SH-SY5Y (cell line): ENCODE data around the gene C11orf24.

Experiments
- GATA2 ChIP-seq: IDR thresholded peaks from 2 replicates; pipeline ENCODE4 v1.6.1; 2011; ENCODE audit warnings: mild to moderate bottlenecking, low read depth, low read length
- GATA3 ChIP-seq: IDR thresholded peaks from 2 replicates; pipeline ENCODE4 v1.6.1; 2011; ENCODE audit warnings: low read depth, mild to moderate bottlenecking, low read length, moderate library complexity

DNA sequence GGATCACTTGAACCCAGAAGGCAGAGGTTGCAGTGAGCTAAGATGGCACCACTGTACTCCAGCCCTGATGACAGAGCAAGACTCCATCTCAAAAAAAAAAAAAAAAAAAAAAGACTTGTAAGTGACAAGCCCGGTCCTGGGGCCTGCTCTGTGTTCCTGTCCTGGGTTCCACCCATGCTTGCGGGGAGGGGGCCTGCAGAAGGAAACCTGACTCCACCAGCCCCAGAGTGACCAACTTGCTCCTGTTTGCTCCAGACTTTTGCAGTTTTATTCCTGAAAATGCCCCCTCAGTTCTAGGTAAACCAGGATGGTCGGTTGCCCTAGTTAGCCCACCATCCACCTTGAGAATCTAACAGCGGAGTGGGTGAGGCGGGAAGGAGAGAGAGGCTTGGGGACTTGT, 30.5 kb upstream of the C11orf24 start:
- TF ChIP-seq GATA3 (no peak), GATA2 (no peak)
